ENCODE measurements around the gene STAT1.

Gene STAT1

GRCh38 chr2:190943706-190944105, 70.3 kb downstream of the STAT1 start:
- DNase-seq (ENCODE audit: low read depth, low spot score) = no peak
- Histone ChIP-seq H3K27me3 (ENCODE audit: control insufficient read depth, insufficient read depth, low read length) (no peaks in the 10 kb centered on the region), H3K4me1 (ENCODE audit: control insufficient read depth, insufficient read depth, low read length) (no peaks in the 10 kb centered on the region), H3K36me3 (ENCODE audit: control insufficient read depth, insufficient read depth, low read length) (no peaks in the 10 kb centered on the region), H3K4me3 (ENCODE audit: low read length) (no peak overlapping the region), H3K9me3 (ENCODE audit: control insufficient read depth, insufficient read depth, low read length) (no peaks in the 10 kb centered on the region), H3K27ac (ENCODE audit: low read length) (no peak overlapping the region)
- WGBS (ENCODE audit: insufficient coverage, insufficient read length) = no CpG with 5 or more reads among the region's 2 CpGs

GRCh38 chr2:190942697-190943096, 71.3 kb downstream of the STAT1 start:
- H3K27ac ChIP-seq (ENCODE audit: low read length) = no peak overlapping the region
- H3K36me3 ChIP-seq (ENCODE audit: control insufficient read depth, insufficient read depth, low read length) = no peaks in the 10 kb centered on the region
- H3K9me3 ChIP-seq (ENCODE audit: control insufficient read depth, insufficient read depth, low read length) = no peaks in the 10 kb centered on the region
- no peak for DNase-seq (ENCODE audit: low read depth, low spot score)
- H3K4me1 ChIP-seq (ENCODE audit: control insufficient read depth, insufficient read depth, low read length) = no peaks in the 10 kb centered on the region
- no peak overlapping the region for H3K4me3 ChIP-seq (ENCODE audit: low read length)
- WGBS (ENCODE audit: insufficient coverage, insufficient read length) = no CpG with 5 or more reads among the region's 2 CpGs
- no peaks in the 10 kb centered on the region for H3K27me3 ChIP-seq (ENCODE audit: control insufficient read depth, insufficient read depth, low read length)

- no peak for DNase-seq (ENCODE audit: low read depth, low spot score)
- Histone ChIP-seq H3K27ac (ENCODE audit: low read length) (no peak overlapping the region), H3K27me3 (ENCODE audit: control insufficient read depth, insufficient read depth, low read length) (no peaks in the 10 kb centered on the region), H3K4me1 (ENCODE audit: control insufficient read depth, insufficient read depth, low read length) (no peaks in the 10 kb centered on the region), H3K36me3 (ENCODE audit: control insufficient read depth, insufficient read depth, low read length) (no peaks in the 10 kb centered on the region), H3K9me3 (ENCODE audit: control insufficient read depth, insufficient read depth, low read length) (no peaks in the 10 kb centered on the region), H3K4me3 (ENCODE audit: low read length) (no peak overlapping the region)
- WGBS (ENCODE audit: insufficient coverage, insufficient read length) = no CpG with 5 or more reads among the region's 2 CpGs
Observed at GRCh38 chr2:190941571-190941970, 72.4 kb downstream of the STAT1 start.

- Histone ChIP-seq H3K36me3 (ENCODE audit: control insufficient read depth, insufficient read depth, low read length) (no peaks in the 10 kb centered on the region), H3K27ac (ENCODE audit: low read length) (no peak overlapping the region), H3K4me1 (ENCODE audit: control insufficient read depth, insufficient read depth, low read length) (no peaks in the 10 kb centered on the region), H3K27me3 (ENCODE audit: control insufficient read depth, insufficient read depth, low read length) (no peaks in the 10 kb centered on the region), H3K9me3 (ENCODE audit: control insufficient read depth, insufficient read depth, low read length) (no peaks in the 10 kb centered on the region), H3K4me3 (ENCODE audit: low read length) (no peak overlapping the region)
- WGBS (ENCODE audit: insufficient coverage, insufficient read length) = no CpG with 5 or more reads among the region's 1 CpG
- DNase-seq (ENCODE audit: low read depth, low spot score) = no peak
Observed at GRCh38 chr2:190940454-190940853, 73.5 kb downstream of the STAT1 start.

GRCh38 chr2:190938771-190939335, 75.1 kb downstream of the STAT1 start:
- no peaks in the 10 kb centered on the region for H3K4me1 ChIP-seq (ENCODE audit: control insufficient read depth, insufficient read depth, low read length)
- H3K4me3 ChIP-seq (ENCODE audit: low read length) = no peak overlapping the region
- no peak for DNase-seq (ENCODE audit: low read depth, low spot score)
- no CpG with 5 or more reads among the region's 1 CpG for WGBS (ENCODE audit: insufficient coverage, insufficient read length)
- H3K9me3 ChIP-seq (ENCODE audit: control insufficient read depth, insufficient read depth, low read length) = no peaks in the 10 kb centered on the region
- no peak overlapping the region for H3K27ac ChIP-seq (ENCODE audit: low read length)
- no peaks in the 10 kb centered on the region for H3K27me3 ChIP-seq (ENCODE audit: control insufficient read depth, insufficient read depth, low read length)
- no peaks in the 10 kb centered on the region for H3K36me3 ChIP-seq (ENCODE audit: control insufficient read depth, insufficient read depth, low read length)

- no peak overlapping the region for H3K27ac ChIP-seq (ENCODE audit: low read length)
- DNase-seq (ENCODE audit: low read depth, low spot score) = no peak
Observed at GRCh38 chr2:190935054-190935453, 78.9 kb downstream of the STAT1 start.

GRCh38 chr2:190933361-190933760, 80.6 kb downstream of the STAT1 start:
- Histone ChIP-seq H3K27ac (ENCODE audit: low read length) (no peak overlapping the region), H3K36me3 (ENCODE audit: control insufficient read depth, insufficient read depth, low read length) (no peaks in the 10 kb centered on the region), H3K9me3 (ENCODE audit: control insufficient read depth, insufficient read depth, low read length) (no peaks in the 10 kb centered on the region), H3K4me3 (ENCODE audit: low read length) (no peak overlapping the region), H3K4me1 (ENCODE audit: control insufficient read depth, insufficient read depth, low read length) (no peaks in the 10 kb centered on the region), H3K27me3 (ENCODE audit: control insufficient read depth, insufficient read depth, low read length) (no peaks in the 10 kb centered on the region)
- DNase-seq (ENCODE audit: low read depth, low spot score) = no peak

More at GRCh38 chr2:190935054-190935453, 78.9 kb downstream of the STAT1 start:
- Histone ChIP-seq H3K27me3 (ENCODE audit: control insufficient read depth, insufficient read depth, low read length) (no peaks in the 10 kb centered on the region), H3K36me3 (ENCODE audit: control insufficient read depth, insufficient read depth, low read length) (no peaks in the 10 kb centered on the region), H3K9me3 (ENCODE audit: control insufficient read depth, insufficient read depth, low read length) (no peaks in the 10 kb centered on the region), H3K4me1 (ENCODE audit: control insufficient read depth, insufficient read depth, low read length) (no peaks in the 10 kb centered on the region), H3K4me3 (ENCODE audit: low read length) (no peak overlapping the region)

- no CpG with 5 or more reads among the region's 1 CpG for WGBS (ENCODE audit: insufficient coverage, insufficient read length)
- Histone ChIP-seq H3K36me3 (ENCODE audit: control insufficient read depth, insufficient read depth, low read length) (no peaks in the 10 kb centered on the region), H3K27ac (ENCODE audit: low read length) (no peak overlapping the region)
Observed at GRCh38 chr2:190932514-190932913, 81.5 kb downstream of the STAT1 start.

GRCh38 chr2:190930411-190930810, 83.6 kb downstream of the STAT1 start:
- Histone ChIP-seq H3K36me3 (ENCODE audit: control insufficient read depth, insufficient read depth, low read length) (no peaks in the 10 kb centered on the region), H3K4me3 (ENCODE audit: low read length) (no peak overlapping the region), H3K9me3 (ENCODE audit: control insufficient read depth, insufficient read depth, low read length) (no peaks in the 10 kb centered on the region), H3K27me3 (ENCODE audit: control insufficient read depth, insufficient read depth, low read length) (no peaks in the 10 kb centered on the region), H3K4me1 (ENCODE audit: control insufficient read depth, insufficient read depth, low read length) (no peaks in the 10 kb centered on the region), H3K27ac (ENCODE audit: low read length) (no peak overlapping the region)
- WGBS (ENCODE audit: insufficient coverage, insufficient read length) = no CpG with 5 or more reads among the region's 3 CpGs
- no peak for DNase-seq (ENCODE audit: low read depth, low spot score)

More at GRCh38 chr2:190932514-190932913, 81.5 kb downstream of the STAT1 start:
- H3K4me3 ChIP-seq (ENCODE audit: low read length) = no peak overlapping the region
- no peaks in the 10 kb centered on the region for H3K4me1 ChIP-seq (ENCODE audit: control insufficient read depth, insufficient read depth, low read length)
- no peaks in the 10 kb centered on the region for H3K9me3 ChIP-seq (ENCODE audit: control insufficient read depth, insufficient read depth, low read length)
- no peak for DNase-seq (ENCODE audit: low read depth, low spot score)
- no peaks in the 10 kb centered on the region for H3K27me3 ChIP-seq (ENCODE audit: control insufficient read depth, insufficient read depth, low read length)

GRCh38 chr2:190929919-190930318, 84.1 kb downstream of the STAT1 start:
- no peaks in the 10 kb centered on the region for H3K9me3 ChIP-seq (ENCODE audit: control insufficient read depth, insufficient read depth, low read length)
- WGBS (ENCODE audit: insufficient coverage, insufficient read length) = no CpG with 5 or more reads among the region's 7 CpGs
- no peaks in the 10 kb centered on the region for H3K4me1 ChIP-seq (ENCODE audit: control insufficient read depth, insufficient read depth, low read length)
- H3K36me3 ChIP-seq (ENCODE audit: control insufficient read depth, insufficient read depth, low read length) = no peaks in the 10 kb centered on the region
- no peak overlapping the region for H3K4me3 ChIP-seq (ENCODE audit: low read length)
- H3K27me3 ChIP-seq (ENCODE audit: control insufficient read depth, insufficient read depth, low read length) = no peaks in the 10 kb centered on the region
- DNase-seq (ENCODE audit: low read depth, low spot score) = no peak
- no peak overlapping the region for H3K27ac ChIP-seq (ENCODE audit: low read length)

- Histone ChIP-seq H3K4me3 (ENCODE audit: low read length) (no peak overlapping the region), H3K36me3 (ENCODE audit: control insufficient read depth, insufficient read depth, low read length) (no peaks in the 10 kb centered on the region), H3K27me3 (ENCODE audit: control insufficient read depth, insufficient read depth, low read length) (no peaks in the 10 kb centered on the region), H3K4me1 (ENCODE audit: control insufficient read depth, insufficient read depth, low read length) (no peaks in the 10 kb centered on the region), H3K27ac (ENCODE audit: low read length) (no peak overlapping the region), H3K9me3 (ENCODE audit: control insufficient read depth, insufficient read depth, low read length) (no peaks in the 10 kb centered on the region)
- no peak for DNase-seq (ENCODE audit: low read depth, low spot score)
- no CpG with 5 or more reads among the region's 2 CpGs for WGBS (ENCODE audit: insufficient coverage, insufficient read length)
Observed at GRCh38 chr2:190927301-190927700, 86.7 kb downstream of the STAT1 start.
